Right renal cortex interstitium (tissue), 3 donors: Measurements from ENCODE around the gene RIPOR1. TPM values are rescaled to one million over a fixed set of nuclear protein-coding genes. Genes with fewer than 3 reads are reported as not detected.
A peak's percentile ranks its signal among the peaks of the same experiment; 100 is the strongest.

Experiments
- DNase-seq, 3 donors: peaks; one replicate each; pipeline ENCODE4 v3.0.0-alpha.2; 2013; ENCODE audit warnings: low read depth in 3 of 3, low spot score in 2 of 3
- polyA plus RNA-seq, 3 donors: library from polyadenylated mRNA; unstranded; fragments of 120-200 nt; gene quantifications; one replicate each; pipeline ENCODE4 v1.2.1, GENCODE V29; 2013; ENCODE audit not compliant: insufficient read length in 3 of 3

The RIPOR1 gene
- polyA plus RNA-seq, 3 donors = 93.8 to 115 (median 100) TPM

DNA sequence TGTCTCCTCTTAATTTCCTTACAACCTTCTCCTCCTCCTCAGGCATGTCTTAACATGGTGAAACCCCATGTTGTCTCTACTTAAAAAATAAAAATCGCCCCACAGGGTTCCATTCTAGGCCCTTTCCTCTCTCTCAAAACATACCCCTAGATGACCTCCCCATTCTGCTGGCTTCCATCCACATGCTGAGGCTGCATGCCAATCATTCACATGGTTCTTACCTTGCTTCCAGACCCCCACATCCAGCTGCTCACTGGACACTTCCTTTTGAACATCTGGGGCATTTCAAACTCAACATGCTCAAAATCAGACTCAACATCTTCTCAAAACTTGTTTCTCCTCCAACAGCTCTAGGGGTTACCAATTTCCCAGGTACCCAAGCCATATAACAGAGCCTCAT lies 21.3 kb downstream of the RIPOR1 start:
- DNase-seq = no peak

DNA sequence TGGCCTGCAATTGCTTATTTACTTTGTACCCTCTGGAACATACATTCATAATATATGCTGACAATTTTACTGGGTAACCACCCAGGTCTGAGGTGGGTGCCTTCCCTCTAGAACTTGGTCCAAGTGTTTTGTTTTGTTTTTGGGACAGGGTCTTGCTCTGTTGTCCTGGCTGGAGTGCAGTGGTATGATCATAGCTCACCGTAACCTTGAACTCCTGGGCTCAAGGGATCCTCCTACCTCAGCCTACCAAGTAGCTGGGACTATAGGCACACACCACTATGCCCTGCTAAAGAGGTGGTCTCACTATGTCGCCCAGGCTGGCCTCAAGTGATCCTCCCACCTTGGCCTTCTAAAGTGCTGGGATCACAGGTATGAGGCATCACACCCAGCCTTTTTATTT lies 22.5 kb downstream of the RIPOR1 start:
- DNase-seq = no peak

DNA sequence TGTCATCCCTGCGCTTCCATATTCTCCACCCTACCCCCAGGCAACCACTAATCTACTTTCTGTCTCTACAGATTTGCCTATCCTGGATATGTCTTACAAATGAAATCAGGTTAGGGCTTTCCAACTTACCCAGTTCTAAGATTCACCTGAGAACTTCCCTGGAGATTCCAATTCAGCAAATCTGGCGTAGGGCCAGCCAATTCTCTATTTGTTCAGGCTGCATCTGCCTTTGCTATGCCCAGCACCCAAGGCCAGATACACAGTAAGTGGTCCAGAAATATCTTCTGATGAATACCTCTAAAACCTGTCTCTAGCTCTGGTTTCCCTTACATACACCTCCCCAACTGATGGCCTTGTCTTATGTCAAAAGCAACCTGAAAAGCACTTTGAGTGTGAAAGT lies 23.3 kb downstream of the RIPOR1 start:
- no peak for DNase-seq

DNA sequence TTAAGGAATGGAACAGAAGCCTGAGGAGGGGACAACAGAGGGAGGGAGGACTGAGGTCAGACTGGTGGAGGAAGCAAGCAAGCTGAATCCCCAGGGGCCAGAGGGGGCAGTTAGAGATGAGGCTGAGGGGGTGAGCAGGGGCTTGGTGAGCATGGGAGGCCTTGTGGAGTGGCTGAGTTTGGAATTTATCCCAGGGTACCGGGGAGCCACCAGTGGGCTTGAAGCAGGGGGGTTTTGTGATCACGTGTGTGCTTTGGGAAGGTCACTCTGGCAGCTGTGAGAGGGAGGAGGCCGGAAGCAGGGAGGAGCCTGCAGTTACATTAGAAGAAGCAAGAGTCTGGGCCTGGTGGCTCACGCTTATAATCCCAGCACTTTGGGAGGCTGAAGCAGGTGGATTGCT lies 23.8 kb downstream of the RIPOR1 start:
- DNase-seq = no peak

DNA sequence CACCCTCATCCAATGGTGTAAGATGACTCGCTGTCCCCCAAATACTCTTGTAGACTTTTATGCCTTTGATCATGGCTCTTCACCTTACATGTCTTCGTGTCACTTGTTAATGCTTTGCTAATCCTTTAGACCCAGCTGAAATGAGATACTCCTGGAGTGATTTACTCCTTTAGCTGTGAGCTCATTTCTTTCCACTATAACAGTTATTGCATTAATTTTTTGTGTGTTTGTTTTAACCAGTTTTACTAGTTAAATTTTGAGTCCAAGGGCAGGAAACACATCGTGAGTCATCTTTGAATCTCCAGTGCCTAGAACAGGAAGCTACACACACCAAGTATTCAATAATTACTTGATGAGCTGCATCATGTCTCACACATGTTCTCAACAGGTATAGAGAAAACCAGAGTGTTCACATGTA lies 27.2 kb downstream of the RIPOR1 start:
- no peak for DNase-seq

DNA sequence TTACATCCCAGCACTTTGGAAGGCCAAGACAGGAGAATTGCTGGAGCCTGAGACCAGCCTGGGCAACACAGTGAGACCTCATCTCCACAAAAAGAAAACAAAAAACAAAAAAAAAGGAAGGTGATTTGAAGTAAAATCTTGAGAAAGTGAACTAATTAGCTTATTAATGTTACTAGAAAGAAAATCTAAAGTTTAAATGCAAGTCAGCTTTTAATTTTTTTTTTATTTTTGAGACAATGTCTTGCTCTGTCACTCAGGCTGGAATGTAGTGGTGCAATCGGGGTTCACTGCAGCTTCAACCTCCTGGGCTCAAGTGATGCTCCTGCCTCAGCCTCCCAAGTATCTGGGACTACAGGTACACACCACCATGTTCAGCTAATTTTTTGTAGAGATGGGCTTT lies 30.2 kb downstream of the RIPOR1 start:
- DNase-seq = no peak

DNA sequence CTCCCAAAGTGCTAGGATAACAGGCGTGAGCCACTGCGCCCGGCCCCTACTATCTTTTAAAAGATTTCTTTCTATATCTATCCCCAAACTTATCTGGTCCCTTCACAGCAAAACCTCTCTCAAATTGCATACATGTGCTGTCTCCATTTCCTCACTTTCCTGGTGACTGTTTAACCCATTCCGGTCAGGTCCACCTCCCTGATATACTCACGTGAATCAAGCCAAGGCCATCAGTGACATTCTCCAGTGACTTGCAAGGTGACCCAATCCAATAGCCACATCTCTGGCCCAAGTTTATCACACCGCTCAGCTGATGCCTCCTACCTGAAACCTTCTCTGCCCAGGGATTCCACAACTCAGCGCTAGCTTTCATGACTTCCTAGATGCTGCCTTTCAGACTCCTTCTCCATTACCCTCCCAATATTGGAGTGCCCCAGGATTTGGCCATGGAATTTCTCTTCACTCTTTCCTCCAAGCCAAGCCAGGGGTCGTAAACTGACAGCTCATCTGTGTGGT lies 32.3 kb downstream of the RIPOR1 start:
- DNase-seq = no peak

DNA sequence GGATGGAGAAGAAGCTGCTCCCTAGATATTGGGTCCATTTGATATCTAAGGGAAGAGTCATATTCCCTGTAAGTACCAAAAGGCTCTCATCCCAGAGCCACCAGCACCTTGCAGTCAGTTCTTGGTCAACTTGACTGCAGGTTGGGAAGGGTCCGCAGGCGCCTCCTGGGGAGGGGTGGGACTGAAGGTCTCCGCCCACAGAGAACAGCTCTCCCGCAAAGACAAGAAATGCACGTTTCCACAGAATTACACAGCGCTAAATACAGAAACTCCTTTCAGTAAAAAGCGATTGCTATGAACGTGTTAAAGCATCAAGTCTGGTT lies 32.8 kb downstream of the RIPOR1 start:
- DNase-seq = no peak

DNA sequence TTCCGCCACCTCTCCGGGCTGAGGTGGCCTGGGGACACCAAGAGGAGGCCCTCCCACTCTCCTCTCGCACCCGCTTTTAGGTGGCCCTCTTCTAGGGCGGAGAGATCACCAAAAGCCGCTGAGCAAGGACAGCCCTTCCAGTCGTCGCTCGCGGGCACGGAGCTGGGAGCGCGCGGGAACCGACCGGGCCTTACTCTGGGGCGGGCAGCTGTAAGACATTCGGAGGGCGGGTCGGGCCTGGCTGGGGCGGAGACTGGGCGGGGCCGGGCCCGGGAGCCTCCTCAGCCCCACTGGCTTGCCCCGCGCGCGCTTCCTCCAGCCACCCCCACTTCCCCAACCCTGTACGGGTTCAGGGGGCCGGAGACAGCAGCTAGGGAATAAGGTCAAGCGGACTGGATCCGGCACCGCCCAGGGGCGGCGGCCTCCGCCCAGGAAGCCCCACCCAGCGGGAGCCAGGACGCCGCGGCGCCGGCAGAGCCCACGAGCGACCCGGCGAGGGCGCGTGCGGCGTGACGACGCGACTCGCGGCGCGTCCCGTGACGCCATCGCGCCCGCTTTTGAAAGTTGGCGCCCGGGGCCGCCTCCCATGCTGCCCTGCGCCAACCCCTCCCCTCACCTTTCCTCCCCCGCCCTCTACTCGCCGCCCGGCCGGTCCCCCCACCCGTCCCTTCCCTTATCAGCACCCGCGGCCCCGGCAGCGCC lies 33.3 kb downstream of the RIPOR1 start:
- peak in 2 of 3 donors; percentile 87 to 90 for DNase-seq

DNA sequence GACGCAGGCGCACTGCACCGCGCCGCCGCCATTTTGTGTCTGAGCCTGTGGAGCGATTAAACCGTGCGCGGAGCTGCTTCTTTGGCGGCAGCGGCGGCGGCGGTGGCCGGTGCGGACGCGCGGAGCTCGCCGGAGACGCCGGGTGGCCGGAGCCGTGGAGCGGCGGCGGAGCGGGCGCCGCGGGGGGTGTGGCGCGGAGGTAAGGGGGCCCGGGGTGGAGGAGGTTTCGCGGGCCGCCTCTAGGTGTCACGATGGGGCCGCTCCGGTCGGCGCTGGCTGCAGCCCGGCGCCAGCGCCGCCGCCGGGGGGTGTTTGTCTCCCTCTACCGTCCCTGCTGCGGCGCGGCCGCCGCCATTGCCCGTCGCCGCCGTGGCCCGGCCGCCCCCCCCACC lies 33.9 kb downstream of the RIPOR1 start, which contains the start of gene CTCF:
TSS of gene CTCF (plus strand) at position 1 of the 392 bp plus-strand sequence. CDS start 48,307 bp downstream, outside the sequence.
- DNase-seq = peak in 2 of 3 donors; percentile 61

DNA sequence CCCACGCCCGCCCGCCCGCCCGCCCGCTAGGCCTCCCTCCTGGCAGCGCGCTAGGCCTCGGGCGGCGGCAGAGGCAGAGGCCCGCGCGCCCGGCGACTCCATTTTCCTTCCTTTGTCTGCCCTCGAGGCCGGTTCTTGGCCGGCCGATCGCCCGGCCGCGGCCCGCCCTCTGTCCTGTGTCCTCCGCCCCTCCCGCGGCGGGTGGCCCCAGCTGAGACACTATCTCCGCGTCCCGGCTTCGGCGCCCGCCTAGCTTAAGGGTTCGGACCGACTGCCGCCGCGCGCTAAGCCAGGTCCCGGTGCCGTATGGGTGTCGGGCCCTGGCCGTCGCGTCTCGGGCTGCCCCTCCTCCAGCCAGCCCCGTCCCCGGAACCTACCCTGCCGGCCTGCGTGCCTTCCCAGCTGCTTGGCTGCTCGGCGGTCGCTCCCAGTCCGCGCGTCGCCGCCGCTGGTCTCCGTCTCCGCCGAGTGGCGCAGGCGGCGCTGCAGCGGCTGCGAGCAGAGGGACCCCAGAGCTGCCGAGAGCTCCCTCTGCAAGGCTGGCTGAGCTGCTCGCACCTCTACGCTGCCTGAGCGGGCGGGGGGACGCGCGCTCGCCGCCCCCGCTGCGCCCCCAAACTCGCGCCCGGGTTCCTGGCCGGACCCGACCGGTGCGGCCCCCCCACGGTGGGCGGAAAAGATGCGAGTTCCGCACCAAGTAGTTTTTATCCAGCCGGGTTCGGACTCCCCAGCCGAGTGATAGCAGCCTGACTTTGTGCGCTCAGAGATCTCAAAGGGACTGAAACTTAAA lies 34.5 kb downstream of the RIPOR1 start:
- DNase-seq = peak in 2 of 3 donors; percentile 30 to 36

DNA sequence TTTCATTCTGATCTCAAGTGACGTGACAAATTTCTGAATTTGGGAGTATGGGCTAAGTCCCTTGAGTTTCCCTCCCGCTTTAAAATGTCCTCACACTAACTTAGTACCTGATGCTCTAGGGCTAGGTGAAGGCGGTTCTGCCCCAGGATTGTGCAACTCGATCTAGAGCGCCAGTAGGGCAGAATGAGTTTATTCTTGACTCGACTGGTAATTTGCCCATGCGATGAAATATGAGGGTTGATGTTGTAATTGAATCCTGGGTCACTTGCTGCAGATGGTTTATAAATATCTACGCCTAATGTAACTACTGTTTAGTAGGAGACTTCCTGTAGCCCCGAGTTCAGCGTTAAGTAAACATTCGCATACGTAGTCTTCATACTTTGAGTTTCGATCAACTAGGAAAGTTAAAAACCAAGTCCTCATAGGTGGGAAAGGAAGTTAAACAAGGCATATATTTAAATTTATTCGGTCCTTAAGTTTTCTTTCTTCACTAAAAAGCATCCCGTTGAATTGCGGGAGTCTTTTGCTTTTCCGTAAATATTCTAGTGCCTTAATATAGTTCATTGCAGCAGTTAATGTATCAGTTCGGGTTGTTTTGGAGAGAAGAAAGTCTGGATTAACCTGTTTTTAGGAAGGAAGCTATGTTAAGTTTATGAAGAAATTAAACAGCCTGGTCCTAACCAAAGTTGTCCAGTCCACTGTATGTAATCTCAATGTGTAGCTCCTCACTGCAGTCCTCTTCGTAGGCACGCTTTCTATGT lies 35.3 kb downstream of the RIPOR1 start:
- DNase-seq = peak; percentile 42 to 50 (median 46)

DNA sequence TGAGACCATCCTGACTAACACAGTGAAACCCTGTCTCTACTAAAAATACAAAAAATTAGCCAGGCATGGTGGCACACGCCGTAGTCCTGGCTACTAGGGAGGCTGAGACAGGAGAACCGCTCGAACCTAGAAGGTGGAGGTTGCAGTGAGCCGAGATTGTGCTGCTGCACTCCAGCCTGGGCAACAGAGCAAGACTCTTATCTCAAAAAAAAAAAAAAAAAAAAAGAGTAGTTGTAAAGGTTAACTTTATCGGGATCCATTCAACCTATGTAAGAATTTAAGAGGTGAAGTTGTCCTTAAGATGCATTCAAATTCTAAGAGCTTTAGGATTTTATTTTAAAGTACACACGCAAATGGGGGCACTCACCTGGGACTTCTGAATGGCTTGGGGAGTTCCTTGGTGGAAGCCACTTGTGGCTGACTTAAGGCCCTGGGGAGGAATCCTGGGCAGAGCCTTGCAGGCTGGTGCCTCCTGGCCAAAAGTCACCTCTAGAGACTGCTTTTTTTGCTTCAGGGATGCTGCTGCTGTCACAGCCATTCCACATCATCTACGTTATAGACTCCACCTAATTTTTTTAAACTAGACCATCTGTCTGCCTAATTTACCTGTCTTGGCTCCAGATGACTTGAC lies 37.0 kb downstream of the RIPOR1 start:
- DNase-seq = no peak

DNA sequence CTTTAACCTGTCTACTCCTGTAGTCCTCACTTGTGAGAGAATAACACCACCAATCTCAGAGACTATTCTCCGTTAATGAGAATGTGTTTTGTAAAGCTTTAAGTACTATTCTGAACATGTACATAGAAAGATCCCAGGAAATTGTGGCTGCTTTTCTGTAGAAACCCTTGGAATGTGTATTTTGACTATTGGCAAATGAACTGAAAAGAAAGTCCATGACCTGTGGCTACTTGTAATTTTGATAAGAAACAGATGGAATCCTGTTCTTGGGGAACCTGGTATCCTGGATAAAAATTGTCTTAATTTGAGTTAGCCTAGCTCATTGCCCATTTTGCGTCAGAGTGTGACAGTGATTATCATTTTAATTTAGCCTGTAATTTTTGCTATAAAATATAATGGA lies 42.8 kb downstream of the RIPOR1 start:
- DNase-seq = no peak

DNA sequence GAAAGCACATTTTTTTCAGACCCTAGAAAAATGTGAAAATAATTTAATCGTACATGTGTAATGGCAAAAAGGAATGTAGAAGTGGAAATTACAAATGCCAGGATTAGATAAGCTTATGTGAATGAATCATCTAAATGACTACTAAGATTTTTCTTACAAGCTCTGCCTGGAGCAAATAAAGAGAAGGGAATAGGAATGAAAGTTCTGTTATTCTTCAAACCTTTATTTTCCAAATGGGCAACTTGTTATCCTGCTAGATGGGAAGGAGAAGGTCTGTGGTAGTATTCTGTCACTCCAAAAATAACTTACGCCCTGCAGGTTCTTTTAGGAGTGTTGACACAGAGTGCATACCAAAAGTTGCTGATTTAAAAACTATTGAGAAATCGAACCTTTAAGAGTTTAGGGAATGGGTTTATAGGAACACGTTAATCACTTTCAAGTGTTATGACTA lies 43.4 kb downstream of the RIPOR1 start:
- DNase-seq = no peak

DNA sequence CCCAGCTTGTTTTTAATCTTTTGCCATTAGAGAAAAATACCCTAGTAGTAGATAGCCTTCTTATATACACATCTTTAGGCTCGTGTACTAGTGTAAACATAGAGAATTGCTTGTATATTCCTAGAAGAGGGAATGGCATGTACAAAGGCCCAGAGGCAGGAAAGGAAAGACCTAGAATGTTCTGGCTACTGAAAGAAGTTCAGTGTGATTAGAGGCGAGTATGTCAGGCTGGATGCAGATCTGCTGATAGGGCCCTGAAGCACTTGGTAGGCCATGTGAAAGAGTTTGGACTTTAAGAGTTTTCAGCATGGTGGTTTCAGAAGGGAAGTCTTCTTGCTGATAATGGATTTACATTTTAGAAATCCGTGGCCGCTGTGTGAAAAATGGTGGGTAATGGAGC lies 51.1 kb downstream of the RIPOR1 start:
- DNase-seq = no peak

DNA sequence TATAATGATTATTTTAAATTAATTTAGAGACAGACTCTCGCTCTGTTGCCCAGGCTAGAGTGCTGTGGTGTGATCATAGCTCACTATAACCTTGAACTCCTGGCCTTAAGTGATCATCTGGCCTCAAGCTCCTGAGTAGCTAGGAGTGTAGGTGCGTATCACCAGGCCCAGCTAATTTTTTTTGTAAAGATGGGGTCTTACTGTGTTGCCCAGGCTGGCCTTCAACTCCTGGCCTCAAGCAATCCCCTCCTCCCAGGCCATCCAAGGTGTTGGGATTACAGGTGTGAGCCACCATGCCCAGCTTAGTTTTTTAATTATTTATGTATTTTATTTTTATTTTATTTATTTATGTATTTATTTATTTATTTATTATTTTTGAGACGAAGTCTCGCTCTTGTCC lies 51.6 kb downstream of the RIPOR1 start:
- DNase-seq = no peak

DNA sequence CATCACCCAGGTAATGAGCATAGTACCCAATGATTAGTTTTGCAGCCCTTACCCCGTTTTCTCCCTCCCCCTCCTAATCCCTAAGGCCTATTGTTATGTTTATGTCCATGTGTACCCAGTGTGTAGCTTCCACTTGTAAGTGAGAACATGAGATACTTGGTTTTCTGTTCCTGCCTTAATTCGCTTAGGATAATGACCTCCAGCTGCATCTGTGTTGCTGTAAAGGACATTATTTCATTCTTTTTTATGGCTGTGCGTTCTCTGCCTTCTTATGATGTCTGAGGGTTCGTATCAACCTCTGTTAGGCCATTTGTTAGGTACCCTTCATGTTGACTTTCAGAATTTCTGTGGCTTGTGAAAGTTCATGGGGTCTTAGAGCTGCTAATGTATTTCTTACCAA lies 64.7 kb downstream of the RIPOR1 start:
- no peak for DNase-seq

DNA sequence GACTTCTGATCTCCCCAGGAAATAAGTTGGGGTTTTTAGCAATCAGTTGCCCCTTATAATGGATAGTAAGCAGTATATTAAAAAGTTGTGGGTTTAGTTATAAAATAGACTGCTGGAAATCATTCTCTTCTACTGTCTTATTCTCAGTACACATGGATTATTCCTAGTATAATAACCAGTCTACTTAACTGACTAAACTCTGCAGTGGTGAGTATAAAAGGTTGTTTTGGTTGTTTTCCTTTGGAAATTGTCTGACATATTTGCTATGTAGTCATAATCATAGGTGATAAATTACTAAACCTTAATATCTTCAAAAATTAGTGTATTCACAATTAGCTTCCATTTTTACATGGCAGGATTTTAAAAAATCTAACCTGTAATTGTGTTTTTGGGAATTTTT lies 65.1 kb downstream of the RIPOR1 start:
- no peak for DNase-seq

DNA sequence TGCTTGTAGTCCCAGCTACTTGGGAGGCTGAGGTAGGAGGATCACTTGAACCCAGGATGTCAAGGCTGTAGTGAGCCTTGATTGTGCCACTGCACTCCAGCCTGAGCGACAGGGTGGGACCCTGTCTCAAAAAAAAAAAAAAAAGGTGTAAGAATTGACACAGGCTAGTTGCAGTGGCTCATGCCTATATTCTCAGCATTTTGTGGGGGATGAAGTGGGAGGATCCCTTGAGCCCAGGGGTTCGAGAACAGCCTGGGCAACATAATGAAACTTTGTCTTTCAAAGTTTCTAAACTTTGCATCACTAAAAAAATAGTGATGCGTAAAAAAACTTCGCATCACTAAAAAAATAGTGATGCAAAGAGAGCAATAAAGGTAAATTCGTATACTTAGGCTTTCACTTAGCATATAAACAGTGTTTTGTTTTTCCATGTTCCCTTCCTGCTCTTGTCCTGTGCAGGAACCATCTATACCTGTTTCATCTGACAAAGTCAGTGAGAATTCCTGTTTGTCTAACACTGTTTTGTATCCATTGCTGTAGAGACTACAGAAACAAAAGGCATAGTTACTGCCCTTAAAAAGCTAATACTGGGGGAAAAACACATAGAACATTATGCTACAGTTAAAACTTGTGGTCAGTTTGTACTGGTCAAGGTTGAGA lies 65.8 kb downstream of the RIPOR1 start:
- DNase-seq = no peak
